Hepatocyte (in vitro differentiated cells): Measurements from ENCODE around the gene GALR2.

Experiments
- EZH2 ChIP-seq: fragments of 200-600 bp; sonication (generic); IDR thresholded peaks from 2 replicates; pipeline ENCODE4 v1.6.1; 2016; ENCODE audit warnings: antibody characterized with exemption, mild to moderate bottlenecking, borderline replicate concordance
- EZH2phosphoT487 ChIP-seq: fragments of 200-600 bp; sonication (generic); IDR thresholded peaks from one replicate; pipeline ENCODE4 v1.6.1; 2018; ENCODE audit warnings: antibody characterized with exemption, mild to moderate bottlenecking, low read depth, moderate library complexity; ENCODE audit not compliant: unreplicated experiment, severe bottlenecking
- TF ChIP-seq, protein P1 (sequence below): fragments of 200-600 bp; sonication (generic); IDR thresholded peaks from 2 replicates; pipeline ENCODE4 v1.5.1; 2016; ENCODE audit warnings: antibody characterized with exemption, mild to moderate bottlenecking; ENCODE audit not compliant: poor library complexity

DNA sequence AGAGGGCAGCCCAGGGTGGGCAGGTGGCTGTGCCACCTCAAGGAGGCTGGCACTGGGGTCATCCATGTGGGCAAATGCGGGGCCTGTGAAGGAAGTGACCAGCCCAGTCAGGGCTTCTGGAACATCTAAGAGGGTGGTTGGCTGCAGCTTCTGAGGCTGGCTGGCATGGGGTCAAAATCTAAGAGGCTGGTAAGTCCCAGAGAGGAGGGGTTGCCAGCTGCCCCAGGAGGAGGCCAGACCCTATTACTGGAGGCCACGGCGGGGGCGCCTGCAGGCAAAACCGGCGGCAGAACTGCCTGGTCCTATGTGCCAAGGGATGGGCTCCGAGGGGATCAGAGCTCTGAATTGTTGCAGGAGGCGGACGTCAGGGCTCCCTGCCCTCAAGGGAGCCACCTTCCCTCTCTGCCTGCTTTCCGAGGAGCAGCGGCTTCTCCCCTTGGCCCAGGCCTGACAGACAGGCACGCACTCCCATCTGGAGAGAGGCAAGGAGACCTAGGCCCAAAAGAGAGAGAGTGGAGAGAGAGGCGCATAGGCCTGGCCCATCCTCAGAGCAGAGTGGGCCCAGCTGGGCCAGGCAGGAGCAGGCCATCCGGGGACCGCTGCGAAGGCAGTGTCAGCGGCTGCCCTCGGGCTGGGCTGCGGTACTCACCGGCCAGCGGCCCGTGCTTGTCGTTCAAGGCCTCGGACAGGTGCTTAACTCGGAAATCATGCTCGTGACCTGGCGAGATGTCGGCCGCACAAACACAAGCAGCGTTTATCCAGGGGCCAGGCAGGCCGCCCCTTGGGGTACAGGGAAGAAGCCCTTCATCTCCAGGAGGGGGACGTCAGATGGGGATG, 15.3 kb downstream of the GALR2 start:
- TF ChIP-seq, protein P1, sequence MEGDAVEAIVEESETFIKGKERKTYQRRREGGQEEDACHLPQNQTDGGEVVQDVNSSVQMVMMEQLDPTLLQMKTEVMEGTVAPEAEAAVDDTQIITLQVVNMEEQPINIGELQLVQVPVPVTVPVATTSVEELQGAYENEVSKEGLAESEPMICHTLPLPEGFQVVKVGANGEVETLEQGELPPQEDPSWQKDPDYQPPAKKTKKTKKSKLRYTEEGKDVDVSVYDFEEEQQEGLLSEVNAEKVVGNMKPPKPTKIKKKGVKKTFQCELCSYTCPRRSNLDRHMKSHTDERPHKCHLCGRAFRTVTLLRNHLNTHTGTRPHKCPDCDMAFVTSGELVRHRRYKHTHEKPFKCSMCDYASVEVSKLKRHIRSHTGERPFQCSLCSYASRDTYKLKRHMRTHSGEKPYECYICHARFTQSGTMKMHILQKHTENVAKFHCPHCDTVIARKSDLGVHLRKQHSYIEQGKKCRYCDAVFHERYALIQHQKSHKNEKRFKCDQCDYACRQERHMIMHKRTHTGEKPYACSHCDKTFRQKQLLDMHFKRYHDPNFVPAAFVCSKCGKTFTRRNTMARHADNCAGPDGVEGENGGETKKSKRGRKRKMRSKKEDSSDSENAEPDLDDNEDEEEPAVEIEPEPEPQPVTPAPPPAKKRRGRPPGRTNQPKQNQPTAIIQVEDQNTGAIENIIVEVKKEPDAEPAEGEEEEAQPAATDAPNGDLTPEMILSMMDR: no peak
- TF ChIP-seq EZH2: no peak
- TF ChIP-seq EZH2phosphoT487: no peak
